SJCRH30 (cell line): ENCODE data around the gene TUBA8. TPM values are rescaled to one million over a fixed set of nuclear protein-coding genes. Genes with fewer than 3 reads are reported as not detected.
"Not testable (repeated sequence)": the region's sequence is repeated elsewhere in the genome, so short reads cannot be mapped to it uniquely, and the experiment has no call there.

Source experiments
- DNase-seq, 2 experiments: peaks; one replicate each; pipeline ENCODE4 v3.0.0-alpha.2; 2015 to 2020
- H3K27ac ChIP-seq: fragments of 250-450 bp; sonication (Bioruptor Pico); 2 replicates; pipeline ENCODE4 v1.5.1; 2020; ENCODE audit warnings: mild to moderate bottlenecking, moderate library complexity
- H3K27me3 ChIP-seq: fragments of 250-450 bp; sonication (Bioruptor Pico); 2 replicates; pipeline ENCODE4 v1.5.1; 2020; ENCODE audit warnings: mild to moderate bottlenecking, moderate library complexity
- H3K36me3 ChIP-seq: fragments of 250-450 bp; sonication (Bioruptor Pico); 2 replicates; pipeline ENCODE4 v1.5.1; 2020; ENCODE audit warnings: mild to moderate bottlenecking, moderate library complexity
- H3K4me1 ChIP-seq: fragments of 250-450 bp; sonication (Bioruptor Pico); 2 replicates; pipeline ENCODE4 v1.5.1; 2020; ENCODE audit warnings: mild to moderate bottlenecking, moderate library complexity
- H3K4me3 ChIP-seq: fragments of 250-450 bp; sonication (Bioruptor Pico); 2 replicates; pipeline ENCODE4 v1.5.1; 2020; ENCODE audit warnings: mild to moderate bottlenecking, moderate library complexity
- H3K9me3 ChIP-seq: fragments of 250-450 bp; sonication (Bioruptor Pico); replicated peaks from 2 replicates; pipeline ENCODE4 v1.5.1; 2020; ENCODE audit warnings: mild to moderate bottlenecking, moderate library complexity
- total RNA-seq: library from RNA; depleted of rRNA; stranded (reverse); fragments of >200 nt; shearing (Covaris generic); gene quantifications from 2 replicates; pipeline ENCODE4 v1.2.3, GENCODE V29; 2014; rRNA removed

Gene TUBA8
- 0.89 TPM in 1 of 2 replicates, not detected in the other for total RNA-seq

DNA sequence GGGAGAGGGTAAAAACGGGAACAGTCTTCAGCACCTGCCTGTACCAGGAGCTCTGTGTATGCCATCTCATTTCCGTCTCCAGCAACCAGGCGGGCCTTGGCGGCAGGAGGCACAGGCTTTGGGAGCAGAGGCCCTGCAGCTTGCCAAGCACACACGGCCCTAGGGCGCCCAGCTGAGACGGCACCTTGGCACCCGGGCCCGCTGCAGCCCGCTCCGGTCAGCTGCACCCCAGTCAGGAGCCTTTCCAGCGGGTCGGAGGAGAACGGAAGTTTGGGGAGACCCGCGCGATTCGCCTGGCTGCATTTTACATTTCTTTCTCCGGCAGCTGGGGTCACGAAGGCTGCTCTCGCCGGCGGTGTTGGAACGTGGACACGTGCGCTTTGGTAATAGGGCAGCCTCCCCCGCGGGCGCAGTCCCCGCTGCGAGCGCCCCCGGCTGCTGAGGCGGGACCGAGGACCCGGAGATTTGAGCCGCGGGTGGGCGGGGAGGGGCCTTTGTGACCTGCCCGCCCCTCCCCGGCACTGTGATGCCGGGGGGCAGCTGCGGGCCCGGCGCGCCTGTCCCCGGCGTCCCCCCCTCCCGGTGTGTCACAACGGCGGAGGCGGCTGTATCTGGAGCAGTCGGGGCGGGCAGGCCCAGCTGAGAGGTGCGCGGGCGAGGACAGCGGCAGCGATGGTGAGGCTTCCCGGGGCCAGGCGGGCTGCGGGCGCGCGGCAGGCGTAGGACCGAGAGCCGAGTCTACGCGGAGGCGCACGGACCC is at the start of gene TUBA8:
Gene TUBA8 (plus strand): TSS at position 616 of the 760 bp plus-strand sequence. CDS start 57 bp downstream, at position 673.
- H3K4me3 ChIP-seq, result no peak within 1 kb of the TSS
- H3K27ac ChIP-seq, result no peak within 1 kb of the TSS
- no peaks in the 10 kb centered on the region for H3K4me1 ChIP-seq
- no peaks in the 10 kb centered on the region for H3K9me3 ChIP-seq
- DNase-seq, result no peak
- no peaks in the 10 kb centered on the region for H3K27me3 ChIP-seq
- no peaks in the 10 kb centered on the region for H3K36me3 ChIP-seq

DNA sequence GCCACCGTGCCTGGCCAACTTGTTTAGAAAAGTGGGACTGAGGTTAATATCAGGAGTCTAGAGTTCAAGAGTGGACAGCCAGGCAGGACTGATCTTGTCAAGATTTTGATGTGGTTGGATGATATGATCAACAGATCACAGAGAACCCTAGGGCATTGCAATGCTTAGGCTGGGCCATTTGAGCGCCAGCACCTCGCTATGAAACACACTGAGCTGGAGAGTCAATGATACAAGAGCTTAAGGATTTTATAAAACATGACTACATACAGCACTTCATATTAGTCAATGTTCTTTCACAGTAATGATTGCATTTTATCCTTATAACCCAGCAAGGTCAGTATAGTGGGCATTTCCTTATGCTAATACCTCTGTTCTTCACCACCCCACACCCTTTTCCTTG is 48.2 kb upstream of the TUBA8 start:
- Histone ChIP-seq H3K4me3 (no peak overlapping the region), H3K36me3 (no peaks in the 10 kb centered on the region), H3K4me1 (peaks cover 17% of the 10 kb centered on the region), H3K9me3 (no peaks in the 10 kb centered on the region), H3K27ac (no peak overlapping the region), H3K27me3 (no peaks in the 10 kb centered on the region)
- DNase-seq, result no peak

DNA sequence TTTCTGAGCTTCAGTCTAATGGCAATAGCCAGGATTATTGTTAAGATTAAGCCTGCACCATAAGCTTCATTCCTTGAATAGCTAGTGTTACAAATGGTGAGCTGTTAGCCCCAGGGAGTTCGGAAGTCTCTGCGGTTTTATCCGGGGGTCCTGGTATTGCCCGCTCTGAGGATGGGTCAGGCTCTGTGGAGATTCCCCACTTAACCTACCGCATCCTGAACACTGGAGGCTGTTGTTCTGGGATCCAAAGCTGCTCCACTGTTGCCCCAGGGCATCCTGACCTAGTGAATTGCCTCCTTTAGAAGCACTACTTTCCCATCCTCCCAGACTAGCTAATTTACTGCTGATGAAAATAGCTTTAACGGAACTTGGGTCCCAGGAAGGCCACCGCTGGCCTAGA is 47.3 kb upstream of the TUBA8 start:
- 0 out of 2 replicates have a peak overlapping the region, but pooled peaks have one; percentile 4 for H3K4me3 ChIP-seq
- 0 out of 2 replicates have a peak overlapping the region, but pooled peaks have one; percentile 21 for H3K27ac ChIP-seq
- peak; percentile 77 to 90 for DNase-seq
- H3K27me3 ChIP-seq, result no peaks in the 10 kb centered on the region
- no peaks in the 10 kb centered on the region for H3K9me3 ChIP-seq
- no peaks in the 10 kb centered on the region for H3K36me3 ChIP-seq
- peaks cover 12% of the 10 kb centered on the region for H3K4me1 ChIP-seq

DNA sequence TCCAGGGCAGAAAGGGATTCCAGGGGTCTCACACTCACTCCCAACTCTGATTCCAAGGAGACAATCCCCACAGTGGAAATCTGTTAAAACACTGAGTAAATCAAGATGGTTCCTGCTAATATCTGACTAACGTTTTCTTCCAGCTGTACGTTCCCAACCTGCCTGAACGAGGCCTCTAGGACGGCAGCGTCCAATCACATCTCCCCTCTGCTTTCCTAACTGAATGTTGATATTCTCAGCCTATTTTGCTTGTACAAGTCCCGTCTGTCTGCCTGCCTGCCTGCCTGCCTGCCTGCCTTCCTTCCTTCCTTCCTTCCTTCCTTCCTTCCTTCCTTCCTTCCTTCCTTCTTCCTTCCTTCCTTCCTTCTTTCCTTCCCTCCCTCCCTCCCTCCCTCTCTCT is 46.9 kb upstream of the TUBA8 start:
- DNase-seq, result not testable (repeated sequence)
- 0 out of 2 replicates have a peak overlapping the region, but pooled peaks have one; percentile 21 for H3K27ac ChIP-seq
- peaks cover 12% of the 10 kb centered on the region for H3K4me1 ChIP-seq

GRCh38 chr22:18064636-18065035 is 46.0 kb upstream of the TUBA8 start:
- Histone ChIP-seq H3K4me3 (no peak overlapping the region), H3K36me3 (no peaks in the 10 kb centered on the region), H3K9me3 (no peaks in the 10 kb centered on the region), H3K27ac (no peak overlapping the region), H3K27me3 (no peaks in the 10 kb centered on the region), H3K4me1 (peaks cover 12% of the 10 kb centered on the region)
- DNase-seq, result no peak

More for the DNA sequence above, 46.9 kb upstream of the TUBA8 start:
- H3K36me3 ChIP-seq, H3K4me3 ChIP-seq, H3K9me3 ChIP-seq, H3K27me3 ChIP-seq: not testable (repeated sequence)

DNA sequence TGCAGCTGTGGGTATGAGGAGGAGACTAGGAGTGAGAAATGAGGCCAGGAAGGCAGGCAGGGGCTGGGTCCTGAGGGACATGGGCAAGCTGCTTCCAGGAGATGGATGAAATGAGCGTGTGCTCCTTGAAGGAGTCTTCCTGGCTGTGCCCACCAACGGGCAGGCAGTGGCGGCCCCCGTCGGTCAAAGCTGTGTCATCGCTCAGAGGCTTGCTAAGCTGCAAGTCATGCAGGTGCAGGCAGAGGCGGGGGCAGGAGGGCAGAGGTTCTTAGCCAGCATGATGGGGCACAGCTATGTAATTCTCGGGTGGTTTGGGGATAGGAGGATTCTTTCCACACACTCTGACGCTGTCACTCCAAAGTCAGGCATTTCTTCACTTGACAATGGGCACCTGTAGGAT is 45.4 kb upstream of the TUBA8 start:
- DNase-seq, result no peak
- H3K36me3 ChIP-seq, result no peaks in the 10 kb centered on the region
- H3K4me1 ChIP-seq, result peaks cover 12% of the 10 kb centered on the region
- no peak overlapping the region for H3K27ac ChIP-seq
- H3K4me3 ChIP-seq, result no peak overlapping the region
- no peaks in the 10 kb centered on the region for H3K9me3 ChIP-seq
- no peaks in the 10 kb centered on the region for H3K27me3 ChIP-seq

GRCh38 chr22:18066181-18066859 is 44.3 kb upstream of the TUBA8 start:
- H3K4me3 ChIP-seq, result no peak overlapping the region
- no peak overlapping the region for H3K27ac ChIP-seq
- H3K9me3 ChIP-seq, result no peaks in the 10 kb centered on the region
- no peaks in the 10 kb centered on the region for H3K36me3 ChIP-seq
- no peaks in the 10 kb centered on the region for H3K27me3 ChIP-seq
- H3K4me1 ChIP-seq, result peaks cover 12% of the 10 kb centered on the region
- no peak for DNase-seq

- Histone ChIP-seq H3K27me3 (no peaks in the 10 kb centered on the region), H3K4me1 (peaks cover 19% of the 10 kb centered on the region), H3K27ac (no peak overlapping the region), H3K4me3 (no peak overlapping the region), H3K9me3 (no peaks in the 10 kb centered on the region), H3K36me3 (no peaks in the 10 kb centered on the region)
- DNase-seq, result no peak
Measured at GRCh38 chr22:18067121-18067520, 43.5 kb upstream of the TUBA8 start.

GRCh38 chr22:18067548-18068341 is 42.9 kb upstream of the TUBA8 start:
- H3K36me3 ChIP-seq, result no peaks in the 10 kb centered on the region
- no peak for DNase-seq
- no peaks in the 10 kb centered on the region for H3K9me3 ChIP-seq
- peaks cover 19% of the 10 kb centered on the region for H3K4me1 ChIP-seq
- H3K27ac ChIP-seq, result no peak overlapping the region
- H3K4me3 ChIP-seq, result no peak overlapping the region
- no peaks in the 10 kb centered on the region for H3K27me3 ChIP-seq

DNA sequence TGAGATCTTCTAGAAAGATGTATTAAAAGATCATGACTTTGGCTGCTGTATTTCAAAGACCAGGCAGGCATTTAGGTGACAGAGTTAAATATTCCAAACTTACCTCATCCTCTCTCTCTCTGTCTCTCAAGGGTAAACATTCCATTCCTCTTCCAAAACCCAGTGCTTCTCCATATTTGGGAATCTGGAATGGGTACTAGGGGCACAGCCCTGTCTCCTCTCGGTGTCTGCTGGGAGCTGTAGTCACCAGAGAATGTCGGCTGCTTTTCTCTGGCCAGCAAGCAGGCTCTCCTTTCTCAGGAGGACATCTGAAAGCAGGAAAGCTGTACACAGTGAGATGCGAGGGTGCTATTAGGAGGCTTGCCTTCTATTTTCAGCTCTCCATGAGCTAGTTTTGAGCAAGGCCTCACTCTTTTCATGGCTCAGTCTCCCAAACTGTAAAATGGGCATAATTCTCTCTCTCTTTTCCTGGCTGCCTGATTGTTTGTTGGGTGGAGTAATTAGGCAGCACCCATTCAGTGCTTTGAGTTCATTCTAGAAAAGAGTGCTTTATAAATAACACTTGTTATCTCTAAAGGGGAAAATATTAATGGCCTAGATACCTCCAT is 42.1 kb upstream of the TUBA8 start:
- Histone ChIP-seq H3K27me3 (no peaks in the 10 kb centered on the region), H3K9me3 (no peaks in the 10 kb centered on the region), H3K4me1 (peaks cover 12% of the 10 kb centered on the region), H3K27ac (no peak overlapping the region), H3K36me3 (no peaks in the 10 kb centered on the region), H3K4me3 (no peak overlapping the region)
- DNase-seq, result no peak

- Histone ChIP-seq H3K27ac (no peak overlapping the region), H3K27me3 (no peaks in the 10 kb centered on the region), H3K4me1 (peaks cover 9% of the 10 kb centered on the region), H3K4me3 (no peak overlapping the region), H3K36me3 (no peaks in the 10 kb centered on the region), H3K9me3 (no peaks in the 10 kb centered on the region)
- DNase-seq, result no peak
Measured at GRCh38 chr22:18069041-18069440, 41.6 kb upstream of the TUBA8 start.

DNA sequence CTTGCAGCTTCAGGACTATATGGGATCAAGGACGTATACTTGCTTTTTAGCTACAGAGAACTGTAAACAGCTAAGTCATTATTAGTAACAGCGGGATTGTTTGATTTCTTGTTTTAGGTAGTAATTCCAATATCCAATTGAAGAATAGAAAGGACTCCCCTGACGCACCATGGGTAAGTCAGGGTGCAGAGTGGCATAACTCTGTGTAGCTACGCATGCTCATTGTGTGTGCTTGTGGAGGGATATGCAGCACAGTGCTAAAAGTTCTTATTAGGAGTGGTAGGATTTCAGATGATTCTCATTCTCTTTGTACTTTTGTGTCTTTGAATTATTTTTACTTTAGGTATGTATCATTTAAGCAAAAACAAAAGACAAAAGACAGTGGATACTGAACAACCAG is 40.6 kb upstream of the TUBA8 start:
- Histone ChIP-seq H3K27me3 (no peaks in the 10 kb centered on the region), H3K4me3 (no peak overlapping the region), H3K9me3 (no peaks in the 10 kb centered on the region), H3K4me1 (peaks cover 9% of the 10 kb centered on the region), H3K36me3 (no peaks in the 10 kb centered on the region), H3K27ac (no peak overlapping the region)
- no peak for DNase-seq

DNA sequence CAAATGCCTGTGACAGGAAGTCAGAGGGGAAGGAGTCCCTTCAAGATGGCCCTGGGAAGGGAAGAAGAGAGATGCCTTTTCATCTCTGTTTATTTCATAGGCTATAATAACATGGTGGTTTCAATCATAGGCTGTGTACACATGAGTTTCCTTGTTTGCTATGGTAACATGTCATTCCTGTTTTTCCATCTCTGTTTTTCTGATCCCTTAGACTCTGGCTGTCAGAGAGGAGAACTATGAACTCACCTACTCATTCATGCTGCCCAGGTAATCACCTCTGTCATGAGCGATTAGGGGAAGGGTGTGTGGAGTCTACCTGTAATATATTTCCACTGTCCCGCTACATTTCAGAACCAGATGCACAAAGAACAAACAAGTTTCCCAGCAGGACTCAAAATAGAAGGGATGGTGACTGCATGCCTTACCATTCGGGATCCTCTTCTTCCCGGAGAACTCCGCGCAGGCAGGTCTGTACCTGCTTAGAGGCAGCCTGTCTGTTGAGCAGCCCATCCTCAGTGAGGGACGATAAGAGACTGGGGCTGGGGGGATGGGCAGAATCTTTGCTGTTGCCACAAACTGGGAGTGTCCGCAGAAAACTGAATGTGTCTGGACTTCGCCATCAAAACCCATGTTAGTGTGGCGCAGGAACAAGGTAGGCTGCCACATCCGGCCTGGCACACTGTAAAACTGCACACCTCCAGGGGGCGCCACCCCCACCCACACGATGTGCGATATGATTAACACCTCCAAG is 39.9 kb upstream of the TUBA8 start:
- no peaks in the 10 kb centered on the region for H3K9me3 ChIP-seq
- H3K4me3 ChIP-seq, result no peak overlapping the region
- H3K27ac ChIP-seq, result no peak overlapping the region
- no peaks in the 10 kb centered on the region for H3K36me3 ChIP-seq
- DNase-seq, result no peak
- H3K4me1 ChIP-seq, result peaks cover 9% of the 10 kb centered on the region
- no peaks in the 10 kb centered on the region for H3K27me3 ChIP-seq
